ENCODE measurements around the gene EMC10.

The EMC10 gene

GRCh38 chr19:50476224-50476906 is at the start of gene EMC10, which contains the start of gene GARIN5A:
TSS of gene EMC10 (plus strand) at chr19:50476507. CDS start at chr19:50476545, 38 bp downstream.
TSS of gene GARIN5A (minus strand) at chr19:50476848. CDS start at chr19:50476388, 460 bp downstream.
- H3K79me2 ChIP-seq (ENCODE audit: insufficient read depth, low read depth), result peaks cover 17% of the 10 kb centered on the region; the same call in 1 of the 2 replicates
- peak within 1 kb of the TSS; percentile 65 for H3K27ac ChIP-seq
- H3K36me3 ChIP-seq (ENCODE audit: insufficient read depth), result no peaks in the 10 kb centered on the region
- peak within 1 kb of the TSS; percentile 65 for H3K4me2 ChIP-seq
- H4K20me1 ChIP-seq (ENCODE audit: insufficient read depth), result no peaks in the 10 kb centered on the region
- H3K9ac ChIP-seq, result peak within 1 kb of the TSS; percentile 77
- H3K4me3 ChIP-seq (IDR thresholded peaks at IDR 0.05; ENCODE audit: insufficient read depth, low read depth, low read length), result peak within 1 kb of the TSS; percentile 32
- TF ChIP-seq CTCF (conservative IDR thresholded peaks at IDR 0.05; ENCODE audit: low read depth, low read length), result no peak
- H2AFZ ChIP-seq (ENCODE audit: low read depth), result peak within 1 kb of the TSS; percentile 86
- peaks cover 8% of the 10 kb centered on the region; the same call in 1 of the 2 replicates for H3K27me3 ChIP-seq (ENCODE audit: insufficient read depth, low read depth)
- peaks cover 5% of the 10 kb centered on the region for H3K4me1 ChIP-seq (ENCODE audit: low read depth, poor library complexity, severe bottlenecking)

- Histone ChIP-seq H3K4me3 (IDR thresholded peaks at IDR 0.05; ENCODE audit: insufficient read depth, low read depth, low read length) (no peak overlapping the region), H3K27me3 (ENCODE audit: insufficient read depth, low read depth) (peaks cover 14% of the 10 kb centered on the region; the same call in 1 of the 2 replicates), H3K27ac (no peak overlapping the region), H4K20me1 (ENCODE audit: insufficient read depth) (no peaks in the 10 kb centered on the region), H3K36me3 (ENCODE audit: insufficient read depth) (no peaks in the 10 kb centered on the region), H2AFZ (ENCODE audit: low read depth) (no peak overlapping the region), H3K9ac (no peak overlapping the region), H3K79me2 (ENCODE audit: insufficient read depth, low read depth) (no peaks in the 10 kb centered on the region), H3K4me2 (no peak overlapping the region), H3K4me1 (ENCODE audit: low read depth, poor library complexity, severe bottlenecking) (peaks cover 7% of the 10 kb centered on the region)
- TF ChIP-seq CTCF (conservative IDR thresholded peaks at IDR 0.05; ENCODE audit: low read depth, low read length), result no peak
Observed at GRCh38 chr19:50427318-50427925, 48.9 kb upstream of the EMC10 start.

GRCh38 chr19:50427997-50428425 is 48.3 kb upstream of the EMC10 start:
- Histone ChIP-seq H3K27ac (no peak overlapping the region), H3K36me3 (ENCODE audit: insufficient read depth) (no peaks in the 10 kb centered on the region), H3K4me3 (IDR thresholded peaks at IDR 0.05; ENCODE audit: insufficient read depth, low read depth, low read length) (no peak overlapping the region), H3K9ac (no peak overlapping the region), H3K4me1 (ENCODE audit: low read depth, poor library complexity, severe bottlenecking) (peaks cover 12% of the 10 kb centered on the region), H2AFZ (ENCODE audit: low read depth) (no peak overlapping the region), H3K4me2 (no peak overlapping the region), H3K79me2 (ENCODE audit: insufficient read depth, low read depth) (no peaks in the 10 kb centered on the region), H3K27me3 (ENCODE audit: insufficient read depth, low read depth) (peaks cover 20% of the 10 kb centered on the region), H4K20me1 (ENCODE audit: insufficient read depth) (no peaks in the 10 kb centered on the region)
- TF ChIP-seq CTCF (conservative IDR thresholded peaks at IDR 0.05; ENCODE audit: low read depth, low read length), result no peak

- no peak for TF ChIP-seq CTCF (conservative IDR thresholded peaks at IDR 0.05; ENCODE audit: low read depth, low read length)
- peaks cover 29% of the 10 kb centered on the region for H3K27me3 ChIP-seq (ENCODE audit: insufficient read depth, low read depth)
- H3K4me2 ChIP-seq, result no peak overlapping the region
- no peak overlapping the region for H3K9ac ChIP-seq
- no peaks in the 10 kb centered on the region for H3K79me2 ChIP-seq (ENCODE audit: insufficient read depth, low read depth)
- no peak overlapping the region for H3K27ac ChIP-seq
- peaks cover 14% of the 10 kb centered on the region for H3K4me1 ChIP-seq (ENCODE audit: low read depth, poor library complexity, severe bottlenecking)
- H3K4me3 ChIP-seq (IDR thresholded peaks at IDR 0.05; ENCODE audit: insufficient read depth, low read depth, low read length), result no peak overlapping the region
- H2AFZ ChIP-seq (ENCODE audit: low read depth), result no peak overlapping the region
- no peaks in the 10 kb centered on the region for H3K36me3 ChIP-seq (ENCODE audit: insufficient read depth)
- H4K20me1 ChIP-seq (ENCODE audit: insufficient read depth), result no peaks in the 10 kb centered on the region
Observed at GRCh38 chr19:50428772-50429463, 47.4 kb upstream of the EMC10 start.

Data from KMS-11 (cell line).